Measurements from ENCODE around the gene IL3RA. TPM values are rescaled to one million over a fixed set of nuclear protein-coding genes. Genes with fewer than 3 reads are reported as not detected.

Gene IL3RA
- total and polyA plus RNA-seq, 4 donors: 0.33 to 1.7 (median 1.0) TPM

- TF ChIP-seq SP1 (IDR thresholded peaks at IDR 0.05): no peak
Observed at GRCh38 chrX:1419545-1420355, 83.2 kb downstream of the IL3RA start (continued).

- DNase-seq (ENCODE audit: low spot score): no peak
- Histone ChIP-seq H3K4me3 (ENCODE audit: low read depth in 1 of 3, low read length in 3 of 3) (no peak overlapping the region), H3K27me3 (ENCODE audit: control insufficient read depth in 4 of 4, insufficient read depth in 4 of 4, low read length in 3 of 4) (no peaks in the 10 kb centered on the region), H3K9me3 (ENCODE audit: control insufficient read depth in 4 of 4, low read length in 3 of 4) (peaks cover 1 to 8% (median 7%) of the 10 kb centered on the region in 4 donors), H3K27ac (ENCODE audit: low read depth in 1 of 2, low read length in 2 of 2) (no peak overlapping the region), H3K4me1 (ENCODE audit: control insufficient read depth in 4 of 4, insufficient read depth in 4 of 4, low read length in 3 of 4) (no peaks in the 10 kb centered on the region), H3K9ac (ENCODE audit: low read depth in 1 of 2, low read length in 2 of 2) (no peak overlapping the region), H3K36me3 (ENCODE audit: control insufficient read depth in 4 of 4, insufficient read depth in 3 of 4, low read depth in 1 of 4, low read length in 3 of 4) (peaks cover 0 to 45% (median 21%) of the 10 kb centered on the region in 4 donors)
- WGBS: 74% methylated on average over 14 of the region's 14 CpGs
- TF ChIP-seq FOXA1 (IDR thresholded peaks at IDR 0.05): no peak
- no peak for TF ChIP-seq RXRA (IDR thresholded peaks at IDR 0.05)
- TF ChIP-seq YY1 (IDR thresholded peaks at IDR 0.05): no peak
- TF ChIP-seq JUND (IDR thresholded peaks at IDR 0.05): no peak
- TF ChIP-seq GABPA (IDR thresholded peaks at IDR 0.05 in 1 of 2, conservative IDR thresholded peaks at IDR 0.05 in 1 of 2): no peak
- no peak for TF ChIP-seq HNF4A (conservative IDR thresholded peaks at IDR 0.05)
- TF ChIP-seq HNF4G (IDR thresholded peaks at IDR 0.05): no peak
- TF ChIP-seq RAD21 (IDR thresholded peaks at IDR 0.05): no peak
- no peak for TF ChIP-seq REST (IDR thresholded peaks at IDR 0.05)
- no peak for TF ChIP-seq CTCF (IDR thresholded peaks at IDR 0.05; ENCODE audit: low read depth, low read length, missing input control)
Observed at GRCh38 chrX:1420371-1420770, 83.8 kb downstream of the IL3RA start.

- Histone ChIP-seq H3K27ac (ENCODE audit: low read depth in 1 of 2, low read length in 2 of 2) (no peak overlapping the region), H3K4me1 (ENCODE audit: control insufficient read depth in 4 of 4, insufficient read depth in 4 of 4, low read length in 3 of 4) (no peaks in the 10 kb centered on the region), H3K36me3 (ENCODE audit: control insufficient read depth in 4 of 4, insufficient read depth in 3 of 4, low read depth in 1 of 4, low read length in 3 of 4) (peaks cover 0 to 43% (median 20%) of the 10 kb centered on the region in 4 donors), H3K9me3 (ENCODE audit: control insufficient read depth in 4 of 4, low read length in 3 of 4) (peaks cover 1 to 8% (median 7%) of the 10 kb centered on the region in 4 donors), H3K27me3 (ENCODE audit: control insufficient read depth in 4 of 4, insufficient read depth in 4 of 4, low read length in 3 of 4) (no peaks in the 10 kb centered on the region), H3K9ac (ENCODE audit: low read depth in 1 of 2, low read length in 2 of 2) (no peak overlapping the region), H3K4me3 (ENCODE audit: low read depth in 1 of 3, low read length in 3 of 3) (no peak overlapping the region)
- no peak for DNase-seq (ENCODE audit: low spot score)
- 97% methylated on average over 19 of the region's 19 CpGs for WGBS
- TF ChIP-seq FOXA2 (IDR thresholded peaks at IDR 0.05) (no peak), JUND (IDR thresholded peaks at IDR 0.05) (no peak), CTCF (IDR thresholded peaks at IDR 0.05; ENCODE audit: low read depth, low read length, missing input control) (no peak), EGR1 (IDR thresholded peaks at IDR 0.05; ENCODE audit: low read depth in 2 of 2) (no peak), REST (IDR thresholded peaks at IDR 0.05) (no peak), RXRA (IDR thresholded peaks at IDR 0.05) (no peak), YY1 (IDR thresholded peaks at IDR 0.05) (no peak), ZBTB33 (IDR thresholded peaks at IDR 0.05) (no peak), FOXA1 (IDR thresholded peaks at IDR 0.05) (no peak)
Observed at GRCh38 chrX:1421433-1422134, 85.0 kb downstream of the IL3RA start.
